Right ventricle myocardium superior (tissue), 1 donor: ENCODE measurements around the gene ADAM23. TPM values are rescaled to one million over a fixed set of nuclear protein-coding genes. Genes with fewer than 3 reads are reported as not detected.
A peak's percentile ranks its signal among the peaks of the same experiment; 100 is the strongest.

ENCODE experiments used
- ATAC-seq: fragments of 200-7000 bp; cut with Tn5 transposase; one replicate; pipeline ENCODE4 v1.9.1; 2020; ENCODE audit warnings: mild to moderate bottlenecking; ENCODE audit not compliant: poor library complexity
- DNase-seq: peaks from one replicate; pipeline ENCODE4 v3.0.0-alpha.2; 2020
- intact Hi-C: fragments of 100-400 bp; cut with DNase I; formaldehyde crosslinking; loops from one replicate; pipeline ENCODE4 v1.11.2; 2022
- total RNA-seq: library from RNA; stranded (reverse); fragmentation: NEBNext Ultra II Directional; extraction: Animal tissue kit (Norgen Biotek cat#: 25700); gene quantifications from one replicate; pipeline ENCODE4 v1.2.1, GENCODE V29; 2021
- donor health status: DM: no; HTN: yes; CAD: no; lungs with severe emphysema.

ADAM23 gene
- total RNA-seq, 1 donor from 2014 or later: 58.9 TPM

DNA sequence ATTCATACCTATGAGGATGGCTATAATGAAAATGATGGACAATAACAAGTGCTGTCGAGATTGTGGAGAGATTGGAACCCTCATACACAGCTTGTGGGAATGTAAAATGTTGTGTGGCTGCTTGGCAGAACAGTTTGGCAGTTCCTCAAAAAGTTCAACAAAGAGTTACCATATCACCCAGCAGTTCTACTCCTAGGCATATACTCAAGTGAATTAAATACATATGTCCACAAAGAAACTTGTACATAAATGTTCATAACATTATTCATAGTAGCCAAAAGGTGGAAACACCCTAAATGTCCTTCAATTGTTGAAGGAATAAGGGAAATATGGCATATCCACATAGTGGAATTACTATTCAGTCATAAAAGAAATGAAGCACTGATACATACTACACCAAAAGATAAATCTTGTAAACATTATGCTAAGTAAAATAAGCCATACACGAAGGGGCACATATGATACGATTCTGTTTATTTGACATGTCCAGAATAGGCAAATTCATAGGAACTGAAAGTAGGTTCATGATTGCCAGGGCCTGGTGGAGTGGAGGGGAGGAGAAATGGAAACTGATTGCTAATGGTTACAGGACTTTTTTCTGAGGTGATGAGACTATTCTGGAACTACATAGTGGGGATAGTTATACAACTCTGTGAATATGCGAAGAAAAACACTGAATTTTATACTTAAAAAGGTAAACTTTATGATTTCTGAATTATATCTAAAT is 92.1 kb downstream of the ADAM23 start:
- intact Hi-C loops: no loop called here
- ATAC-seq: no peak
- no peak for DNase-seq

DNA sequence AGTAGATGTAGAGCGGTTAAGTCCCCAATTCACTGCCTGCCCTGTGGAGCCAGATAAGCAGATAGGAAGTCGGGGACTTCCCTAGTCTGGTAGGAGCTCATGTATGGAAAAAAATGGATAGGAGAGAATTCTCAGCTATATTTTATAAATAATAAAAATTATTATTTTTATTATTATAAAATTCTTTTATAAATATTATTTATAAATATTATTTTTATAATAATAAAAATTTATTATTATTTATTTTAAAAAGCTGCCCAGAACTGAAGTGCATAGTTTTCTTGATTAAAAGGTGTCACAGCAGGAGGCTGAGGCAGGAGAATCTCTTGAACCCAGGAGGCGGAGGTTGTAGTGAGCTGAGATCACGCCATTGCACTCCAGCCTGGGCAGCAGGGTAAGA is 97.4 kb downstream of the ADAM23 start:
- intact Hi-C loops: no loop called here
- ATAC-seq (no peak), DNase-seq (no peak)

DNA sequence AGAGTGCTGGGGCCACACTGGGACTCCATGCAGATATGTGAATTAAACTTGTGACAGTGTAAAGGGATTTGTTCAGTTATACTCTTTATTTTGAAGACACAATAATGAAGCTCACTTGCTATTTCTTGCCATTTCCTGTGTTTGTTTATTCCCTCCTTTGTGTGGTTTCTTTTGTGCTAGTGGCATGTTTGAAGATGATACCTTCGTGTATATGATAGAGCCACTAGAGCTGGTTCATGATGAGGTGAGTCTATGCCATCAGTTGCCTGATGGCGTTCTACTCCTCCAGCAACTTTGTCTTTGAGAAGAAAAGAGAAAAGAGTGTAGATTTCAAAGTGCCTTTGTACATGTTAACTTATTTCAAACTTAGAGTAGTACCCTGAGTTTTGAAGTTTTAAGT is 99.7 kb downstream of the ADAM23 start:
- no peak for ATAC-seq
- intact Hi-C loops: no loop called here

DNA sequence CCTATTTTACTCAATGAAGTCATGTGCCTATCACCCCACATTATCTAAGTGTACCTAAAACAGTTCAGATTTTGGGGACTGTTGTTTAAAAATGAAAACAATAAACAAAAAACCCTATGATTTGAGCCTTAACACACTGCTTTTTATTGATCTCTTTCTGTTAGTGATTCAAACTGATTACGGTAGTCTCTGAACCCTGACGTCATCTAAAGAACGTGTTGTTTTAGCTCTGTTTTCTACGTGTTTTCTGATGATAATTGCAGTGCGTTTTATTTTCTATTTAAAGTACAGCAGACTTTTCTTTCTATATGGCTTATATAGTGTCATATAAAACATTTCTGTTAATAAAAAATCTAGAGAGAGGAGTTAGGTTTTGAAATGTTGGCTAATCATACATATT is 105.1 kb downstream of the ADAM23 start:
- DNase-seq: no peak
- ATAC-seq: no peak
- intact Hi-C loops: no loop called here

More for the DNA sequence above, 99.7 kb downstream of the ADAM23 start:
- DNase-seq: no peak

DNA sequence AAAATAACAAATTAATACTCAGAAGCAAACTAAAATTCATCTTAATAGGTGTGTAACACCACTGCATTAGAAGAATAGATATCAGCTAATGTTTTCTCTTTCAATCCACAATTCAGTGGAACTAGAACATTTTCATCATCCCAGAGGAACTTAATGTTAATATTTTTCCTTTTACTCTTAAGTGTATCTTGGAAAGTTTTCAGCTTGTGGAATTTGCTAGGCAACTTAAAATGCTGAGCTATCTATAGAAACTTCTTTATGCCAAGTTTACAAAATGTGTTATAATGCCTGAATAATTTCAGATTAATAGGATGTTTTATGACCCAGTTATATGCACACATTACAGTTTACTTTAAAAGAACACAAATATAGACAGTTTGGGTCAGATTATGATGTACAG is 112.4 kb downstream of the ADAM23 start:
- intact Hi-C loops: loop anchor here (5.0 kb wide), 1 partner anchor 163 kb away; no protein-coding TSS in a partner anchor
- ATAC-seq: no peak
- DNase-seq: no peak

- intact Hi-C loops: loop anchor here (5.0 kb wide), 1 partner anchor 164 kb away; no protein-coding TSS in a partner anchor
- ATAC-seq (peak; percentile 63), DNase-seq (no peak)
Measured at GRCh38 chr2:206556357-206556949, 113.1 kb downstream of the ADAM23 start.

DNA sequence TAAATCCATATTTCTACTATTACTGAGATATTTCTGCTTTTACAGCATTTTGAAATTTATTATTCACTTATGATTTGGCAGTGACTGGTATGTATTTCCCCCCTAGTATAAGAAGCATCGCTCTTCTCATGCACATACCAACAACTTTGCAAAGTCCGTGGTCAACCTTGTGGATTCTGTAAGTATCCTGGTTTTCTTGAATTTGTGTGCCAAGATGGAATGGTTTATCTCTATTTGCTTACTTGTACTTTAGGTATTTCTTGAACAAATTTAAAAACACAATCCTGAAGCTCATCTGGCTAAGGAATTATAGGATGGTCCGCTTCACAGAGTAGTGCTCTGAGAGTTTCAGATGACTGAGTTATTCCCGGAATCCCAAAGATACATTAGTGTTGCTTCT is 114.0 kb downstream of the ADAM23 start:
- no peak for DNase-seq
- intact Hi-C loops: loop anchor here (5.0 kb wide), 1 partner anchor 165 kb away; no protein-coding TSS in a partner anchor
- no peak for ATAC-seq

- no peak for ATAC-seq
- intact Hi-C loops: loop anchor here (5.0 kb wide), 1 partner anchor 166 kb away; no protein-coding TSS in a partner anchor
- no peak for DNase-seq
Measured at GRCh38 chr2:206558492-206558891, 115.2 kb downstream of the ADAM23 start.

GRCh38 chr2:206561962-206562361 is 118.6 kb downstream of the ADAM23 start:
- DNase-seq (no peak), ATAC-seq (no peak)
- intact Hi-C loops: no loop called here

DNA sequence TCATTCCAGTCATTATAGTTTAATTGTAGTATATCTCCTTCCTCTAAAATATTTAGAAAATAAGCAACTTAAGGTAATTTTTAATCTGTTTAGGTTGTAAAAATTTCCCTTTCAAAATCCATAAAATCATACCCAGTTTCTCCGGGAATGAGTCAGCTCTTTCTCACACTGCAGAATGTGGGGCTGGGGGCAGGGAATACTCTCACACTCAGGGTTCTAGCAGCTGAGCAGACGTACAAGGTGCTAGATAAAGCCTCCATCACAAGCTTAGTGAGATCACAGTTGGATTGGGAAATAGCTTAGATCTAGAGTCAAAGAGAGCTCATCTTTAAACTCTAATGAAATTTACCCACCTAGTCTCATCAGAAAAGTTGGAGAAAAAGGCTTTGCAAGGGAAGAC is 119.0 kb downstream of the ADAM23 start:
- no peak for ATAC-seq
- DNase-seq: no peak
- intact Hi-C loops: no loop called here

- DNase-seq: no peak
- intact Hi-C loops: no loop called here
- no peak for ATAC-seq
Measured at GRCh38 chr2:206563374-206563773, 120.0 kb downstream of the ADAM23 start.

DNA sequence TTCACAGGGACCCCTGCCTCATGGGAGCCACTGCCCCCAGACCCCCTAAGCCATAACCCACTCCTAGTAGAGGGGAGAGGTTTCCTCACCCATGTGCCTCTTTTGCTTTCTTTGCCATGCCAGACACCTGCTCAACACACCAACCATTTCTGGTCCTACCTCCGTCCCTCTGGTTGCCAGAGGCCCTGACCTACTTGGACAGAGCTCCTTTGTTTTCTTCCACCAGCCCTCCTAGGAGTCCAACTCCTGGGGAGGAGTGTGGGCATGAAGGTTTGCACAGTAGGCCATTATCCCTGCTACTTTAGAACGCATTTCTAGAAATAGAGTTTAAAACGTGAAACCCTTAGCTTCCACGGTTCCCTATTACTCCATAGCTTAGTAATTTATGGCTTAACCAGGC is 122.3 kb downstream of the ADAM23 start:
- no peak for ATAC-seq
- DNase-seq: no peak
- intact Hi-C loops: no loop called here

GRCh38 chr2:206569470-206569869 is 126.1 kb downstream of the ADAM23 start:
- no peak for DNase-seq
- ATAC-seq: no peak
- intact Hi-C loops: no loop called here

DNA sequence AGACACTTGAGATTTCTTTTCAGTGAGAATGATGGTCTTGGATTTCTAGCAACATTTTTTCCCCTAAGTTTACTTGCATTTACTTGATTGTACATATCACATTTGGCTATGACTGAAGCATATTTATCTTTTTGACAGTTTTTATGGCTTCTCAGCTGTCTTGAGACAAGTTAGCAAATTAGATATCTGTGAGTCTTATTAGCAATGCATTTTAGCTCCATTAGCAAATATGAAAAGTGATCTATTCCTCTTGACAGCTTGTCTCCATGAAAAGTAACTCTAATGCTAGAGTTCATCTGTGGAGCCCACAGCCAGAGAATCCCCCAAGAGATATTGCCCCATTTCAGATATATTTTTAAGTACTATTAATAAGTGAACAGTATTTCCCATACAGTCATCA is 126.9 kb downstream of the ADAM23 start:
- no peak for ATAC-seq
- intact Hi-C loops: no loop called here
- DNase-seq: no peak

GRCh38 chr2:206572725-206573124 is 129.4 kb downstream of the ADAM23 start:
- ATAC-seq: no peak
- intact Hi-C loops: no loop called here
- DNase-seq: no peak

DNA sequence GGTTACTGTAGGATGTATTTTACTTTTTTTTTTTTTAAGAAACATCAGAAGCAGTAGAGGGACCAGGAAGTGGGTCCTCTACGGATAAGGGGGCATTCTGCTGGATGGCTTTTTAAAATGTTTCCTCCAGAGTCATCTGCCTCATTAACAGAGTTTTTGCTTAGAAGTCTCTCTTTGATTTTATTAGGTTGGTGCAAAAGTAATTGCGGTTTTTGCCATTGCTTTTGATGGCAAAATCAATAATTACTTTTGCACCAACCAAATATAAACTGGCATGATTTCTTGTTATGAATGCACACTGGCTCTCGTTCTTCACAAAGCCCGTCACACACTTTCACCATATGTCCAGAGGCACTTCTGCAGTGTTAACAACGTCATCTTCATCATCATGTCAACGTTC is 130.5 kb downstream of the ADAM23 start:
- DNase-seq (no peak), ATAC-seq (no peak)
- intact Hi-C loops: no loop called here

DNA sequence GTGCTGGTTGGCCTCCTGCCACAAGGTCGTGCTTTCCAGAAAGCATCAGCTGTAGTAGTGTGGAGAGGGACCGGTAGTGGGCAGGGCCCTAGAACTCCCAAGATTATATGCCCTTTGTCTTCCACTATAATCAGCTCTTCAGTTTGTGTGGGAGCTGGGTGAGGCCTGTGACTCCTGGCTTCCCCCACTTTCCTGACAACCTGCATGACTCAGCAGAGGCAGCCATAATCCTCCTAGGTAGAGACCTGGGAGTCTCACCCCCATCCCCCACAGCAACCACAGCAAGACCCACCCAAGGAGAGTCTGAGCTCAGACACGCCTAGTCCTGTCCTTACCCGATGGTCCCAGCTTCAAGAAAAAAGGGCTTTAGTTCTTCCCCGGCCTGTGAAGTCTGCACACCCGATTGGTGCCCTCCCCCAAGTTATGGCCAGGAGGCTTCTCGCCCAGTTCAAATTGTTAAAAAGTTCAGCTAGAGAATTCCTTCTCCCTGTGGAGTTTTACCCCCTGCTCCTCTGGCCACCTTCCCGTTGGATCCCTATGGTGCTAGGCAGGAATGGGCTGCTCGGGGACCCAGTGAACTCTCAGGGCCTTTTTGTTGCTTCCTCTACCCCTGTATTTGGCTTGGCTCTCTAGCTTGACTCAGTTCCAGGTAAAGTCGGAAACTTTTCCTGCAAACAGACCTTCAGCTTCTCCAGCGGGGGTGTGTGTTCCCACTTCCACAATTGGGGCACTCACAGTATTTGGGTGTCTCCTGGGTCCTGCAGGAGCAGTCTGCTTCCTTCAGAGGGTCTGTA is 141.2 kb downstream of the ADAM23 start:
- ATAC-seq (no peak), DNase-seq (peak; percentile 39)
- intact Hi-C loops: no loop called here

DNA sequence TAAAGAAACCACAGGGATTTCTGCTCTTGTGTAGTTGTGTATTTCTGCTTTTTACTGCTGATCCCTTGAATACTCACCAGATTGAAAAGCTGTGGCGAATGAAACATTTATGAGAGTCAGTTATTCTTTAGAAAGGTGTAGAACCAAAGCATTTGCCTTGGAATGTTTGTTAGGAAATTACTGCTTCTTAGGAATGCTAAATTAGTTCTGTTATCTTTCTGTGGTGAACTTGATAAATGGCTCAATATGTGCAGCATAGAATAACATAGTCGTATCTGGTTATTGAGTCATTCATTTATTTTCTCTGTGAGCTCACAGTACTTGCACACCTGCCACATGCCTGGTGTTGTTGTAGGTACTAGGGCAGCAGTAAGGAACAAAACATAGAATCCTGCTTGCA is 142.0 kb downstream of the ADAM23 start:
- intact Hi-C loops: no loop called here
- no peak for ATAC-seq
- DNase-seq: no peak

- ATAC-seq (peak; percentile 71), DNase-seq (no peak)
- intact Hi-C loops: no loop called here
Measured at GRCh38 chr2:206586609-206587008, 143.3 kb downstream of the ADAM23 start.
